H1 (cell line): ENCODE data around the gene ARMC5.

Experiments used
- BRCA1 ChIP-seq: IDR thresholded peaks from 2 replicates; pipeline ENCODE4 v1.6.1; 2012; ENCODE audit warnings: low read depth, low read length, improper control_type of control experiment
- CTCF ChIP-seq, 3 experiments: IDR thresholded peaks; 1 replicate in 2 of 3; 2 replicates in 1 of 3; pipeline versions ENCODE4 v1.5.1 to v1.6.1; 2011; ENCODE audit warnings: low read length in 3 of 3, mild to moderate bottlenecking in 3 of 3, inconsistent platforms in 2 of 3, low read depth in 1 of 3, moderate library complexity in 1 of 3; ENCODE audit not compliant: insufficient read depth in 1 of 3; ENCODE audit errors: control extremely low read depth in 1 of 3
- EZH2 ChIP-seq: fragments of 200-600 bp; sonication (generic); IDR thresholded peaks from 2 replicates; pipeline ENCODE4 v1.7.1; 2012; ENCODE audit warnings: low read depth, mild to moderate bottlenecking, moderate library complexity, low read length, inconsistent platforms; ENCODE audit not compliant: severe bottlenecking
- POLR2A ChIP-seq, 2 experiments: IDR thresholded peaks; 1 replicate in 1 of 2; 2 replicates in 1 of 2; pipeline ENCODE4 v1.6.1; 2011; ENCODE audit warnings: low read depth in 2 of 2, low read length in 2 of 2, mild to moderate bottlenecking in 2 of 2; ENCODE audit errors: control extremely low read depth in 1 of 2
- SUZ12 ChIP-seq: fragments of 200-600 bp; sonication (generic); IDR thresholded peaks from 2 replicates; pipeline ENCODE4 v1.6.1; 2012; ENCODE audit warnings: mild to moderate bottlenecking, inconsistent platforms, low read length, moderate library complexity, mixed read lengths

GRCh38 chr16:31513884-31514283, 54.6 kb downstream of the ARMC5 start:
- no peak for TF ChIP-seq CTCF (IDR thresholded peaks at IDR 0.05; ENCODE audit: control extremely low read depth in 1 of 3, insufficient read depth in 1 of 3, low read depth in 1 of 3, low read length in 3 of 3)
- TF ChIP-seq EZH2 = no peak
- no peak for TF ChIP-seq BRCA1
- TF ChIP-seq SUZ12 = no peak
- TF ChIP-seq POLR2A (IDR thresholded peaks at IDR 0.05; ENCODE audit: control extremely low read depth in 1 of 2, low read depth in 2 of 2, low read length in 2 of 2) = no peak
